ENCODE data around the gene HDAC4. TPM values are rescaled to one million over a fixed set of nuclear protein-coding genes. Genes with fewer than 3 reads are reported as not detected.

HDAC4 gene
- total and polyA plus RNA-seq, 2 of the 4 experiments (the other 2 are of a cell fraction) = 4.1 to 7.2 TPM

- no TSS peak for BruUV-seq (replicated peaks)
- peaks cover 73% of the 10 kb centered on the region for H3K36me3 ChIP-seq (ENCODE audit: control insufficient read depth, insufficient read depth, low read length)
- CTCF ChIA-PET = no interaction called here
Measured at GRCh38 chr2:239139101-239139500, 261.7 kb downstream of the HDAC4 start.

More at GRCh38 chr2:239139101-239139500, 261.7 kb downstream of the HDAC4 start:
- Histone ChIP-seq H3K4me2 (ENCODE audit: low read depth, low read length) (no peak overlapping the region), H2BK5ac (ENCODE audit: low read depth, low read length, poor library complexity, severe bottlenecking) (no peak overlapping the region), H4K91ac (ENCODE audit: insufficient read depth, low read depth, low read length) (no peak overlapping the region), H3K4me1 (ENCODE audit: control insufficient read depth, insufficient read depth, low read length) (no peaks in the 10 kb centered on the region), H3K14ac (replicated peaks; ENCODE audit: low read depth, low read length) (no peak overlapping the region), H3K9me3 (ENCODE audit: control insufficient read depth, insufficient read depth, low read length) (no peaks in the 10 kb centered on the region), H3K4me3 (ENCODE audit: insufficient read depth, low read depth, low read length) (no peak overlapping the region), H3K23ac (ENCODE audit: low read depth, low read length) (no peak overlapping the region), H3K79me1 (ENCODE audit: low read depth in 1 of 2, low read length in 2 of 2) (no peaks in the 10 kb centered on the region), H3K9me1 (ENCODE audit: insufficient read depth, low read length) (0 out of 2 replicates have a peak, but pooled peaks cover 3% of the 10 kb centered on the region), H3K27ac (ENCODE audit: insufficient read depth, low read length) (no peak overlapping the region), H3K56ac (ENCODE audit: extremely low read depth, insufficient read depth, low read length) (no peak overlapping the region), H3K18ac (ENCODE audit: low read depth, low read length) (no peak overlapping the region), H3K4ac (ENCODE audit: low read depth, low read length) (no peak overlapping the region), H2BK120ac (ENCODE audit: low read depth, low read length) (no peak overlapping the region), H2BK20ac (ENCODE audit: low read depth, low read length) (no peak overlapping the region), H4K8ac (ENCODE audit: low read depth in 2 of 2, low read length in 2 of 2) (no peak overlapping the region), H3K9ac (ENCODE audit: low read depth, low read length) (no peak overlapping the region), H4K5ac (ENCODE audit: low read depth, low read length) (no peak overlapping the region), H3K27me3 (ENCODE audit: control insufficient read depth, insufficient read depth, low read length) (no peaks in the 10 kb centered on the region), H2AK5ac (ENCODE audit: low read depth, low read length) (no peak overlapping the region), H2AFZ (replicated peaks; ENCODE audit: low read length, poor library complexity) (no peak overlapping the region), H2BK15ac (ENCODE audit: low read depth, low read length) (no peak overlapping the region), H4K20me1 (ENCODE audit: insufficient read depth, low read length) (peaks cover 3% of the 10 kb centered on the region), H2AK9ac (replicated peaks; ENCODE audit: low read depth, low read length, poor library complexity) (no peak overlapping the region)
- dilution Hi-C loops (cut with HindIII; ENCODE audit: low sequenced_read_pairs, unreplicated experiment) (no loop called here), in situ Hi-C loops (cut with MboI; ENCODE audit: low sequenced_read_pairs) (loop anchor here (25.0 kb wide), 1 partner anchor 848 kb away; no protein-coding TSS in a partner anchor), intact Hi-C loops (cut with micrococcal nuclease) (no loop called here)
- no peak for ATAC-seq (ENCODE audit: low read depth)
- POLR2A ChIA-PET (ENCODE audit: unreplicated experiment) = no interaction called here
- WGBS, 2 experiments (ENCODE audit: extremely low coverage in 2 of 2, insufficient read length in 1 of 2) = 100% methylated on average over 2 of the region's 16 CpGs; no CpG with 5 or more reads in 1 of the 2 experiments
- DNase-seq = no peak
- no peak for TF ChIP-seq CEBPB (IDR thresholded peaks at IDR 0.05; ENCODE audit: low read depth, low read length)

Data from IMR-90 (cell line).